Choroid plexus epithelial cell (primary cell): ENCODE results near the gene C10orf53.

Source experiments
- DNase-seq: peaks from one replicate; pipeline ENCODE4 v3.0.0-alpha.2; 2010; ENCODE audit warnings: low read depth
- H3K4me3 ChIP-seq: 2 replicates; pipeline ENCODE4 v1.5.1; 2011; ENCODE audit warnings: low read depth, mild to moderate bottlenecking, control low read depth, low read length, moderate library complexity
- TF ChIP-seq, protein P1 (sequence below): conservative IDR thresholded peaks from 2 replicates; pipeline ENCODE4 v1.5.1; 2011; ENCODE audit warnings: low read depth, mild to moderate bottlenecking, control low read depth, inconsistent platforms, low read length, moderate library complexity

The C10orf53 gene

DNA sequence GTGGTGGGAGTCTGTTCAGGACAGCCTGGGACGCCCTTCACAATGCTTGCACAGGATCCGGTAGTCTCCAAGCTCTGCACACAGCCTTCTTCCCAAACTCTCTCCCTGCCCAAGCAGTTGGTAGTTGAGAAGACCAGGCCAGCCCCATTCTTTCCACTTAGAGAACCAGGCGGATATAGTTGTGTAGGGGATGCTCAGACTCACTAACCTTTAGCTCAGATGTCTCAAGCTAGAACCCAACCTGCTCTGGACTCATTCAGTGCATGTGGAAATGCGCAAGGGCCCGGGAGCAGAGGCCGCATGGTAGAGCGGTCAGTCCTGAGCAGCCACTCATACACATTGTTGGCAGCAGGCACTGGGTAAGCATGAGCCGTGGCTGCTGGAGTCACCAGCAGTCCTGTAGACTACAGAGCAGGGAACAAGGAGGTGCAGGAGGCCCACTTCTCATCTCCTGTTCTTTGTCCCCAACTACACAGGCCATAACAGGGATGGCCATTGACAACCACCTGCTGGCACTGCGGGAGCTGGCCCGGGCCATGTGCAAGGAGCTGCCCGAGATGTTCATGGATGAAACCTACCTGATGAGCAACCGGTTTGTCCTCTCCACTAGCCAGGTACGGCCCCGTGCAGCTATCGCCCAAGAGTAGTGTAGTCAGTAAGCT, 17.2 kb upstream of the C10orf53 start:
- DNase-seq, result no peak
- TF ChIP-seq, protein P1, sequence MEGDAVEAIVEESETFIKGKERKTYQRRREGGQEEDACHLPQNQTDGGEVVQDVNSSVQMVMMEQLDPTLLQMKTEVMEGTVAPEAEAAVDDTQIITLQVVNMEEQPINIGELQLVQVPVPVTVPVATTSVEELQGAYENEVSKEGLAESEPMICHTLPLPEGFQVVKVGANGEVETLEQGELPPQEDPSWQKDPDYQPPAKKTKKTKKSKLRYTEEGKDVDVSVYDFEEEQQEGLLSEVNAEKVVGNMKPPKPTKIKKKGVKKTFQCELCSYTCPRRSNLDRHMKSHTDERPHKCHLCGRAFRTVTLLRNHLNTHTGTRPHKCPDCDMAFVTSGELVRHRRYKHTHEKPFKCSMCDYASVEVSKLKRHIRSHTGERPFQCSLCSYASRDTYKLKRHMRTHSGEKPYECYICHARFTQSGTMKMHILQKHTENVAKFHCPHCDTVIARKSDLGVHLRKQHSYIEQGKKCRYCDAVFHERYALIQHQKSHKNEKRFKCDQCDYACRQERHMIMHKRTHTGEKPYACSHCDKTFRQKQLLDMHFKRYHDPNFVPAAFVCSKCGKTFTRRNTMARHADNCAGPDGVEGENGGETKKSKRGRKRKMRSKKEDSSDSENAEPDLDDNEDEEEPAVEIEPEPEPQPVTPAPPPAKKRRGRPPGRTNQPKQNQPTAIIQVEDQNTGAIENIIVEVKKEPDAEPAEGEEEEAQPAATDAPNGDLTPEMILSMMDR, result no peak
- no peak overlapping the region for H3K4me3 ChIP-seq

DNA sequence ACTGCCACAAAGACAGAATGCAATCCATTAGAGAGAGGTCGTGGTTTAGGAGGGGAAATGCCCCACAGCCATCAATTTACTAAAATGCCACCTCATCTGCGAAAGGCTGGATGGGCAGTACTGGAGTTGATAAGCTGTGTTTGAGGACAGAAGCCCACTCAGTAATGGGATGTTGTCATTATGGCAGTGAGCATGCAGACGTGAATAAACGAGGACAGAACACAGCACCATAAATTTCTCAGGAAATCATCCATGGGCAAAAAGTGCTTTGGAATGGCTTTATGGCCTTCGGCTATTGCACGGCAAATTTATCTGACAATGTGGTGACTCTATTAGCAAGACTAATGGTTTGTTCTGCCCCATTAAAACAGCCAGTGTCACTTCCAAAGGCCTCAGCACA, 15.9 kb upstream of the C10orf53 start:
- DNase-seq, result no peak
- TF ChIP-seq, protein P1, result no peak
- H3K4me3 ChIP-seq, result no peak overlapping the region

DNA sequence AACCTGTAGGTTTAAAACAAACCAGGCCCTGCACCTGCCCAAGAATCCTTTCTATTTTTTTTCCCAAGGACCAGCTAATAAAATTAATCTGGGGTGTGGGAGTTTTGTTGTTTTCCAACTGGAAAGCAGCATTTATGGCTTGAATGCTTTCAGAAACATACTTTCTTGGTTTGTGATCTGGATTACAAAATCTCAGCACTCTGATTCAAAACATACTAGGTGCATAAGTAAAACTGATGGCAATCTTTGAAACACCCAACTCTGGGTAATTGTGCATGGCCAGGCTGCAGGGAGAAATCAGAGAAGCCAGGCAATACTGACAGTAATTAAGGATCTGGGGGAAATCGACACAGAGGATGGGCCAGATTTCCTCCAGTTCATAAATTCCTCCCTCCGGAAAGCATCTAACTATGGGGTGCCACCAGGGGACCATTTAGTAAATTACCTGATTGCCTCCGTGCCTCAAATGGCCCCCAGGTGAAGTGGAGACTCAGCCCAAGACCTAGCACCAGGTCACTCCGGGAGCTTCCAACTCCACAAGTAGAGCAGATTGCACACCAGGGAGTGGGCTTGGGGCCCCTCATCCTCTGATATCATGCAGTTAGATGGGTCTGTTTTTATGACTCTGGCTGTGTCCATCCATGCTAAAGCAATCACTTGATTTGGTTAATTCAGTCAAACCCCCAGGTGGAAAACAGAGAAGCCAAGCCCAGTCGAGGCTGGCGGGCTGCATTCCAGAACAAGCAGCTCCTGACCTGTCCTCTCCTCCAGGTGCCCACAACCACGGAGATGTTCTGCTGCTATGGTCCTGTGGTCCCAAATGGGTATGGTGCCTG, 15.2 kb upstream of the C10orf53 start:
- no peak for DNase-seq
- H3K4me3 ChIP-seq, result no peak overlapping the region
- TF ChIP-seq, protein P1, result no peak

DNA sequence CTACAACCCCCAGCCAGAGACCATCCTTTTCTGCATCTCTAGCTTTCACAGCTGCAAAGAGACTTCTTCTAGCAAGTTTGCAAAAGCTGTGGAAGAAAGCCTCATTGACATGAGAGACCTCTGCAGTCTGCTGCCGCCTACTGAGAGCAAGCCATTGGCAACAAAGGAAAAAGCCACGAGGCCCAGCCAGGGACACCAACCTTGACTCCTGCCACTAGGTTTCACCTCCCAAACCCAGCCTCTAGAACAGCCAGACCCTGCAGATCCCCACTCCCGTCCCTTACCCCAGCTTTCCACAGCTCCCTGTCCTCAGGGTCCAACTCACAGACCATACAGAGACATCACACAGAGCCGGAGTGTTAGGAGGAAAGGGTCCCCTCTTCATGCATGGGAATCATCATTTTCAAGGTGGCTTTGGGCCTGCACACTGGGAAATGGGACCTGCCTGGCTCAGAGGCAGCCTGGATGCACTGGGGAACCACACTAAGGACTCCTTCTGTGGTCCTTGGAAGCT, 14.6 kb upstream of the C10orf53 start:
- TF ChIP-seq, protein P1, result no peak
- no peak overlapping the region for H3K4me3 ChIP-seq
- no peak for DNase-seq

DNA sequence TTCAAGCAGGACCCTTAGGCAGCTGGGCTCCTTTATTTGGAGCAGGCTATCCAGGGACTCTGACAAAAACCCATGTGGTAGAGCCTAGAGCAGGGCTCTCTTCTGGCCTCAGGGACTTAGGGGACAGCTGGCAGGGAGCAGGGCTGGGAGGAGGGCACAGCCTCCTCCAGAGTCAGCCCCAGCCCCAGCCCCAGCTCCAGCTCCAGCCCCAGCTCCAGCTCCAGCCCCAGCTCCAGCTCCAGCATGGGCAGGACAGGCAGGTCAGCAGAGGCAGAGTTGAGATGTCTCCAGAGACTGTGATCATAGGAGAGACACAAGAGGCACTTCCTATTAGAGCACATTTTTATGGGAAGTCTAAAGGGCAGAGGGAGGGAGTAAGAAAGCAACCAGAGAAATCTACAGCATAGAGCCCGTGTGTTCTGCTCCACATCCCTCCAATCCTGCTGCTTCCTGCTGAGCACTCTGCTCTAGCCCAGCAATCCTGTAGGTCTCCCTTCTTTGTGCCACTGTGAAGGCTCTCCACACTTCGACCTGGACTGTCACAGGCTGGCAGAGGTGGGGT, 13.3 kb upstream of the C10orf53 start:
- DNase-seq, result no peak
- H3K4me3 ChIP-seq, result no peak overlapping the region
- TF ChIP-seq, protein P1, result no peak

DNA sequence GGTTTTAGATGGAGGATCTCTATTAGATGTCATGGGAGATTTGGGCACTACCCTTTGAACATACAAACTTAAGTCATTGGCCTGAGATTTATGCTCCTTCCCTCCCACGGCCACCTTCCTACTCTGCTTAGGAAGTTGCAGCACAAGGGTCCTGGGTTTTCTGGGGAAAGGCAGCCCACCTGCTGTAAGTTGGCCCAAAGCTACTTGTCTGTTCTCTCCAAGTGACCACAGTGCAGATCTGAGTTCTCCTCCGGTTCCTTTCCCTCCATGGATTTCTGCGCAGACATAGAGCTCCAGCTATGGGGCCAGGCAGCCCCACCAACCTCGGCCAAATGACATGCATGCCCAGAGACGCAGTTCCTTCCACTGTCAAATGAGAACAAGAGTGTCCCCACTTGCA, 12.8 kb upstream of the C10orf53 start:
- TF ChIP-seq, protein P1, result no peak
- no peak overlapping the region for H3K4me3 ChIP-seq
- no peak for DNase-seq
